ENCODE results near the gene GTF3C4.

DNA sequence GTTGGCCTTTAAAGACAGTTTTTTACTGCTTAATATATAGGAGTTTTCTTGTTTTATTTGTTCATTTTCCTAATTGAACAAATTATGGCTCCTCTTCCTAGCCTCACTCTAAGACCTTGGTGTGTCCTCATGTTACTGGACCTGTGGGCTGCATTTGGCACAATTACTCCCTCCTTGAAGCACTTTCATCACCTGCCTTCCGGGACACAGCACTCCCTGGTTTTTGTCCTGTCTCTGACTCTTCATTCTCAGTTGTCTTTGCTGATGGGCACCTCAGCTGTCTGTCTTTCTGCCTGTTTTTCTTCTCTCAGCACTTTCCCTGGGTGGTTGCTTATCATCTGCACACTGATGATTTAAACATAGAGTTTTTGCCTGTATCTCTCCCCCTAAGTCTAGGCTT is 13.6 kb downstream of the GTF3C4 start:
- TF ChIP-seq, protein P1, sequence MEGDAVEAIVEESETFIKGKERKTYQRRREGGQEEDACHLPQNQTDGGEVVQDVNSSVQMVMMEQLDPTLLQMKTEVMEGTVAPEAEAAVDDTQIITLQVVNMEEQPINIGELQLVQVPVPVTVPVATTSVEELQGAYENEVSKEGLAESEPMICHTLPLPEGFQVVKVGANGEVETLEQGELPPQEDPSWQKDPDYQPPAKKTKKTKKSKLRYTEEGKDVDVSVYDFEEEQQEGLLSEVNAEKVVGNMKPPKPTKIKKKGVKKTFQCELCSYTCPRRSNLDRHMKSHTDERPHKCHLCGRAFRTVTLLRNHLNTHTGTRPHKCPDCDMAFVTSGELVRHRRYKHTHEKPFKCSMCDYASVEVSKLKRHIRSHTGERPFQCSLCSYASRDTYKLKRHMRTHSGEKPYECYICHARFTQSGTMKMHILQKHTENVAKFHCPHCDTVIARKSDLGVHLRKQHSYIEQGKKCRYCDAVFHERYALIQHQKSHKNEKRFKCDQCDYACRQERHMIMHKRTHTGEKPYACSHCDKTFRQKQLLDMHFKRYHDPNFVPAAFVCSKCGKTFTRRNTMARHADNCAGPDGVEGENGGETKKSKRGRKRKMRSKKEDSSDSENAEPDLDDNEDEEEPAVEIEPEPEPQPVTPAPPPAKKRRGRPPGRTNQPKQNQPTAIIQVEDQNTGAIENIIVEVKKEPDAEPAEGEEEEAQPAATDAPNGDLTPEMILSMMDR (IDR thresholded peaks at IDR 0.05 in 8 of 11, conservative IDR thresholded peaks at IDR 0.05 in 3 of 11): no peak
- TF ChIP-seq POLR2AphosphoS5 (IDR thresholded peaks at IDR 0.05) (no peak), POLR2A (IDR thresholded peaks at IDR 0.05) (no peak)

Data from spleen (tissue), 7 donors.